ENCODE measurements around the gene RNF40.
A peak's percentile ranks its signal among the peaks of the same experiment; 100 is the strongest.

Gene RNF40

DNA sequence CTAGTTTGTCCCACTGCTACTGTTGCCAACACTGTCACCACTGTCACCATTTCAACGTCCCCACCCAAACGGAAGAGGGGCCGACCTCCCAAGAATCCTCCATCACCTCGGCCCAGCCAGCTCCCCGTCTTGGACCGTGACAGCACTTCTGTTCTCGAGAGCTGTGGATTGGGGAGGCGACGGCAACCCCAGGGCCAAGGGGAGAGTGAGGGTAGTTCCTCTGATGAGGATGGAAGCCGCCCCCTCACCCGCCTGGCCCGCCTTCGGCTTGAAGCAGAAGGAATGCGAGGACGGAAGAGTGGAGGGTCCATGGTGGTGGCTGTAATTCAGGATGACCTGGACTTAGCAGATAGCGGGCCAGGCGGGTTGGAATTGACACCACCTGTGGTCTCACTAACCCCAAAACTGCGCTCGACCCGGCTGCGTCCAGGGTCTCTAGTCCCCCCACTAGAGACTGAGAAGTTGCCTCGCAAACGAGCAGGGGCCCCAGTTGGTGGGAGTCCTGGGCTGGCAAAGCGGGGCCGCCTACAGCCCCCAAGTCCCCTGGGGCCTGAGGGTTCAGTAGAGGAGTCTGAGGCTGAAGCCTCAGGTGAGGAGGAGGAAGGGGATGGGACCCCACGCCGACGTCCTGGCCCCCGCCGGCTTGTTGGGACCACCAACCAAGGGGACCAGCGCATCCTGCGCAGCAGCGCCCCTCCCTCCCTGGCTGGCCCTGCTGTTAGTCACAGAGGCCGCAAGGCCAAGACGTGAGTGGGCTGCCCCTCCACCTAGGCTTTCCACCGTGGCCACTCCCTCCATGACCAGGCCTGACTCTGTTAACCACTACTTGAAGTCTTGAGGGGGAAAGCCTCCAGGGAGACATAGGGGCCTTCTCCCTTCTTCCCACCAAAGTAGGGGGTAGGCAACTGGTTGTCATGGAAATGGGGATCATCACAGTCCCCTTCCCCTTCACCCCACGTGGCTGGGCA is 22.9 kb upstream of the RNF40 start:
- DNase-seq = no peak
- in situ Hi-C loops (cut with HindIII; ENCODE audit: low pct_ligation_motif_present, low pct_unique_long_range_greater_than_20kb, low sequenced_read_pairs) = no loop called here

DNA sequence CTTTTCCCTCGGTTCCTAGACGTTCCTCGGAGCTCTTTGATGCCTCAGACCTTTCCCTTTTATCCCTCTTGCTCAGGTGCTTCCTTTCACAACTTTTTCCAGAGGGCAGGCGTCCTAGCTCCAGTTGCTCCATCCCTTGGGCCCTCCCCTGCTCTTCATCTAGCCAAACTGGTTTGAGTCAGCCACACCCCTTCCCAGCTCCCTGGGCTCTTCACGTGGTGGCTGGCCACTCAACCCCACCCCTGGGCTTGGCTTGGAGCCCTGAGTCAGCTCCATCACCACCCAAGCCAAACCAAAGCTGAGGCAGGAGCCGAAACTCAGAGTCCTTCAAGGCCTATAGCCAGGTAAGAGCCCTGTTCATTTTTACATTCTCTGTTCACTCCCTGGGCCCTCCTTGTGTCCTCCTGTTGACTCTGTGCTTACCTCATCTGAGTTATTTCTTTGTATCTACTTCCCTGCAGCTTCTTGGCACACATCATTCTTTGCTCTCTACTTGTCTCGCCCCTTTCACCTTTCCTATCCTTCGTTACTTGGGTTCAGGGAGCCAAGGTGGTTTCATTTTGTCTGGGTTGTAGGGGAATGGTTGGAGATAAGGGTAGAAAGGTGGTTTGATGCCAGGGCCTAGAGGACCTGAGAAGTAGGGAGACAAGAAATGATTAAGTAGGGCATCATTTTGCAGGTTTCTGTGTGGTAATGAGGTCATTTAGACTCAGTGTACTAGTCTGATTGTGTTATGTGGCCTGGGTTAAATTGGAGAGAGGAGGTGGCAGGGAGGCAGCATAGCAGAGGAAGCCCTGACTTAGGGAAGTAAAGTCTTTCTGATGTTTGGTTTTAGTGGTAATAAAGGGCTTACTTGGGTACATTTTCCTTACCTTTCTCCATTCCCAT is 21.5 kb upstream of the RNF40 start:
- in situ Hi-C loops (cut with HindIII; ENCODE audit: low pct_ligation_motif_present, low pct_unique_long_range_greater_than_20kb, low sequenced_read_pairs) = no loop called here
- peak; percentile 97 for DNase-seq

DNA sequence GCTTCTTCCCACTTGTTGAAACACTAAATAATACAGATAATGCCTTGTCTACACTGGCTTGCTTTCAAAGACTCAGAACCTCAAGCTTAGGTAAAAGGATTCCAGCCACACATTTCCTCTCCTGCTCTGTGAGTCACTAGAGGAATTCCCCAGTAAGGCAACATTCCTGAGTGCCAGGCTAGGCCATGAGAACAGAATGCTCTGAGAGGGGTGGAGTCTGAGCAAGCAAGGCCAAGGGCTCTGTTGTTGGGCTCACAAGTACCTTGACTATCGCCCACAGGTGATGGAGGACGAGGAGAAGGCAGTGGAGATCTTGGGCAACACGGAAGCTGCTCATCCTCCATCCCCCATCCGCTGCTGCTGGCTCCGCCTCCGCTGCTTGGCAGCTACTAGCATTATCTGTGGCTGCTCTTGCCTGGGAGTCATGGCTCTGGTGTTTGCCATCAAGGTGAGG is 20.6 kb upstream of the RNF40 start:
- in situ Hi-C loops (cut with HindIII; ENCODE audit: low pct_ligation_motif_present, low pct_unique_long_range_greater_than_20kb, low sequenced_read_pairs) = no loop called here
- DNase-seq = peak; percentile 98

DNA sequence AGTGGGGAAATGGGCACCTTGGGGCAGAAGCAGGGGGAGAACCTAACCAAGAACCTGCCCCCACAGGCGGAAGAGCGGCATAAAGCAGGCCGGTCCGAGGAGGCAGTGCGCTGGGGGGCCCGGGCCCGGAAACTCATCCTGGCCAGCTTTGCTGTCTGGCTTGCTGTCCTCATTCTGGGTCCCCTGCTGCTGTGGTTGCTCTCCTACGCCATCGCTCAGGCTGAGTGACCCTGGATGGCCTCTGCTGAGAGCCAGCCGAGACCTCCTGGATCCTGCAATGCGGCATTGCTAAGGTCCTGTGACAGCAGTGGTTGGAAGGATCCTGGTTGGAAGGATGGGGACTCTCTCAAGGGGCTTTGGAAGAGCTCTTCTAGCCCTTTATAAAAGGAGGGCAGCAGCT is 18.4 kb upstream of the RNF40 start:
- in situ Hi-C loops (cut with HindIII; ENCODE audit: low pct_ligation_motif_present, low pct_unique_long_range_greater_than_20kb, low sequenced_read_pairs) = no loop called here
- DNase-seq = no peak

DNA sequence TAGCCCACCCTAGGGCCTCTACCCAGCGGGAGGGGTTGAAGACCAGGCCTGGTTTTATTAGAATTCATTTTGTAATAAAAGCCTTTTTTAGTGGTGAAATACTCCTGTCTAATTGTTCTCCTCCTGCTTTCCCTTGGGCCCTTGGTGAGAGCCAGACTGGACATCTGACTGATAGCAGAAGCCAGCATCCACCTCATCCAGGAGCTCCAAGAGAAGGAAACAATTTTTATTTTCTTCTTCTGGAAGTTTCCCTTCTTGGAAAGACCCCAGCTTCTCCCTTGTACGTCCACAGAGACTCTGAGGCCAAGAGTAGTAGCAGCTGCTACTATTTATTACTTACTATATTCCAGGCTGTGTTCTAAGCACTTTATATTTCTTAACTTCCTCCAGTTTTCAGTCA is 17.9 kb upstream of the RNF40 start:
- DNase-seq = no peak
- in situ Hi-C loops (cut with HindIII; ENCODE audit: low pct_ligation_motif_present, low pct_unique_long_range_greater_than_20kb, low sequenced_read_pairs) = no loop called here

DNA sequence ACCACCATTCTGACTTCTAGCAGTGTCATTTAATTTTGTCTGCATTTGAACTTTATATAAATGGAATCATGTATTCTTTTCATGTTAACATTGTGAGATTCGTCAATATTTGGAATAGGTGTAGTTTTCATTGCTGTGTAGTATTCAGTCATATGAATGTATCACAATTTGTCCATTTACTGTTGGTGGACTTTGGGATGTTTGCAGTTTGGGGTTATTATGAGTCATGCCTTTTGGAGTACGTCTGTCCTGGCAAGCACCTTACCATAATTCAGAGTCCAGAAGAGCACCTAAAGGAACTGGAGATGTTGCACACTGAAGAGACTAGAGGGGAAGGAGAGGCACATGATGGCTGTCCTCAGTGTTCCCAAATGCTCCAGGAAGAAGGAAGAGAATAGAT is 17.0 kb upstream of the RNF40 start:
- no peak for DNase-seq
- in situ Hi-C loops (cut with HindIII; ENCODE audit: low pct_ligation_motif_present, low pct_unique_long_range_greater_than_20kb, low sequenced_read_pairs) = no loop called here

DNA sequence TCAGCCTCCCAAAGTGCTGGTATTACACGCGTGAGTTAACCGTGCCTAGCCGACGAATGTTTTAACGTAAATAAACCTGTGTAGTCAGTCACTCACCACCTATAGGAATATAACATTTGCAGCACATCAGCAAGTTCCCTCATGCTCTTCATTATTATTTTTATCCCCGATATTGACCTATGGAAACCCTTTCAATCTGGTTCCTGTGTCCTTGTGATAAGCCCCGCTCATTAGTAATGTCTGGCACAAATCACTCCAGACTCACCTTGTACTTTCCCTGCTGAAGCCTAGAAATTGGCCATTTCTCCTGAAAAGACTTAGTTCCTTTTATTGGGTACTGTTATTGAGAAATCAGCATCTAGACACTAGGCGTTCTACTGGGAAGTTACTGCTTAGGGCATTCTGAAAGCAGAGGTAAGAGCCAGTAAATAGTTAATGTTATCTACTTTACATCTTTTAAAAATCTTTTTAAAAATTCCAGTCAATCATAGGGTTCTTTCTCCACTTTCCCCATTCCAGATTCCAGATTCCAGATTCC is 15.4 kb upstream of the RNF40 start:
- in situ Hi-C loops (cut with HindIII; ENCODE audit: low pct_ligation_motif_present, low pct_unique_long_range_greater_than_20kb, low sequenced_read_pairs) = no loop called here

DNA sequence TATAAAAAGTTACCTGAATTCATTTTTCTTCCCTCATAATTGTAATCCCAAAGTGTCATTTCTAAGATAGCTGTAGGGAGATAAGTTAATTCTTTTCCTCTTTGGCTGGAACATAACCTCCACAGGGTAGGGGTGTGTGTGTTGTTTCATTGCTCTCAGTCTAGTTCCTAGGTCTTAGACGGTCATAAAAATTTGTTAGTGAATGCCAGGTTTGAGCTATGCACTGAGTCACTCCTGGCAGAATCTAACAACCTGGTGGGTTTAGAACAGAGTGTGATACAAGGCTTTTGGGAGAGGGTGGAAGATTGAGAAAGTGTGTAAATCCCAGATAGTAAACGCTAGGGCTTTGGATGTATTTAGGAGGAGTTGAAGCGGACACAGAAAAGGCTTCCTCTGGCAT is 14.8 kb upstream of the RNF40 start:
- DNase-seq = peak; percentile 72
- in situ Hi-C loops (cut with HindIII; ENCODE audit: low pct_ligation_motif_present, low pct_unique_long_range_greater_than_20kb, low sequenced_read_pairs) = no loop called here

More for the DNA sequence above, 15.4 kb upstream of the RNF40 start:
- DNase-seq = no peak

DNA sequence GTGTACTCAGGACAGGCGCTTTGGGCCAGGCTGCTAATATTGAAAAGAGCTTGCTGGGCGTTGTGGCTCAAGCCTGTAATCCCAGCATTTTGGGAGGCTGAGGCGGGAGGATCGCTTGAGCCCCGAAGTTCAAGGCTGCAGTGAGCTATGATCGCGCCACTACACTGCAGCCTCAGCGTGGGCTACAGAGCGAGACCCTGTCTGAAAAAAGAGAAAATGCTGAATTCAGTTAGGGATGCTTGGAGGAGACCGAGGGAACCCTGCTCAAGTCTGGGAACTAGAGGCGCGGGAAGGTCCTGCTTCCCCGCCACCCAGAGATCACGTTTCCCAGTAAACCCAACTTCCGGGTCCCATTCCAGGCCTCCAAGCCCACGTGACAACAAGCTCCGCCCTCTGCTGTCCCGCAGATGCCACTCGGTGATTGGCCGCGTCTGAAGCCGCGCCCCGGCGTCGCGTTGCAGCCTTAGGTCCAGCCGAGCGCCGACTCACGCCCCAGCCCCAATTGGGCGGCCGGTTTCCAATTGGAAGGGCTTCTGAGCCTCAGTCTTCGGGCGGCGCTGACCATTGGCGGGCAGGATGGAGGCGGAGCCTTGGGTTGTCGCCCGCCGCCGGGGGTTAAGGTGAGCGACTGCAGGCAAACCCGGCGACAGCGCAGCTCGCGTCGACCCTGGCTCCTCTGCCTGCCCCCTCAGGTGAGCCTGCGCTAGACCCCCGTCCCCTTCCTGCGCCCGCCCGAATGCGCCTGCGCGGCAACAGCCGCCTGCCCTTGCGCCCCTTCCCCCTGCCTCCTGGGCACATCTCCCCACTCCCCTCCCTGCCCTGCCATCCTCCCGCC is 14.1 kb upstream of the RNF40 start, which contains the start of gene PHKG2:
TSS of gene PHKG2 (plus strand) at position 627 of the 835 bp plus-strand sequence. CDS start 396 bp downstream, outside the sequence.
- in situ Hi-C loops (cut with HindIII; ENCODE audit: low pct_ligation_motif_present, low pct_unique_long_range_greater_than_20kb, low sequenced_read_pairs) = no loop called here
- DNase-seq = peak; percentile 100

DNA sequence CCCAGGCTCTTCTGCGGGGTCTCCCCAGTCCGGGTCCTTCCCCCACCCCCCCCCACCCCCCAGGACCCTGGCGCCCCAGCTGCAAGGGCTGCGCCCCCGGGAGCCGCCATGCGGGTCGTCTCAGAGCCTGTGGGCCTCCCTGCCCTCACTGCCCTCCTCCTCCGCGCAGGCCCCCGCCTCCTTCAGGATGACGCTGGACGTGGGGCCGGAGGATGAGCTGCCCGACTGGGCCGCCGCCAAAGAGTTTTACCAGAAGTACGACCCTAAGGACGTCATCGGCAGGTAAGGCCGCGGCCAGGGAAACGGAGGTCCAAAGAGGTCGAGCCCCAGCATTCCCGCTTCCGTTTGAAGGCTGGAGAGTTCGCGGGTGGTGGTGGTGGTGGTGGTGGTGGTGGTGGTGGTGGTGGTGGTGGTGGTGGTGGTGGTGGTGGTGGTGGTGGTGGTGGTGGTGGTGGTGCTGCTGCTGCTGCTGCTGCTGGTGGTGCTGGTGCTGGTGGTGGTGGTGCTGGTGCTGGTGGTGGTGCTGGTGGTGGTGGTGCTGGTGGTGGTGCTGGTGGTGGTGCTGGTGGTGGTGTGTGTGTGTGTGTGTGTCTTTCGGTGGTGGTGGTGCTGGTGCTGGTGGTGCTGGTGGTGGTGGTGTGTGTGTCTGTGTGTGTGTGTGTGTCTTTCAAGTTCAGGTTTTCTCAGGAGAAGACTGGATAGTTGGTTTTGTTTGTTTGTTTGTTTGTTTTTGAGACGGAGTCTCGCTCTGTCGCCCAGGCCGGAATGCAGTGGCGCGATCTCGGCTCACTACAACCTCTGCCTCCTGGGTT is 13.3 kb upstream of the RNF40 start:
- in situ Hi-C loops (cut with HindIII; ENCODE audit: low pct_ligation_motif_present, low pct_unique_long_range_greater_than_20kb, low sequenced_read_pairs) = no loop called here
- DNase-seq = peak; percentile 59

DNA sequence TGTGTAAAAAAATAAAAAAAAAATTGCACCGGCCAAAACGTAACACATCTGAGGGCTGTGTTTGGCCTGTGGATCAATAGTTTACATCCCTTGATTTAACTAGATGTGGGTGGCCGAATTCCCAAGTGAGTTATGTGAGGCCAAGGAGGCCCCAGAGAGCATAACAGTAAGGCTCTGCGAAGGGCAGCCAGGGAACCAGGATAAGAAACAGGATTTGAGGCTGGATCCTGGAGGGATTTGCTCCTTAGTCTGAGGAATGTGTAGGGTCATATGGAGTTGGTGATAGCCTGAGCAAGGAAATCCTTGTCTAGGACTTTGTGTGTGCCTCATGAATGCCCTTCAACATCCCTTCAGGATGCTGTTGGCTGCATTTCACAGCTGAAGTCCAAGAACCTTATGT is 11.9 kb upstream of the RNF40 start:
- in situ Hi-C loops (cut with HindIII; ENCODE audit: low pct_ligation_motif_present, low pct_unique_long_range_greater_than_20kb, low sequenced_read_pairs) = no loop called here
- no peak for DNase-seq

DNA sequence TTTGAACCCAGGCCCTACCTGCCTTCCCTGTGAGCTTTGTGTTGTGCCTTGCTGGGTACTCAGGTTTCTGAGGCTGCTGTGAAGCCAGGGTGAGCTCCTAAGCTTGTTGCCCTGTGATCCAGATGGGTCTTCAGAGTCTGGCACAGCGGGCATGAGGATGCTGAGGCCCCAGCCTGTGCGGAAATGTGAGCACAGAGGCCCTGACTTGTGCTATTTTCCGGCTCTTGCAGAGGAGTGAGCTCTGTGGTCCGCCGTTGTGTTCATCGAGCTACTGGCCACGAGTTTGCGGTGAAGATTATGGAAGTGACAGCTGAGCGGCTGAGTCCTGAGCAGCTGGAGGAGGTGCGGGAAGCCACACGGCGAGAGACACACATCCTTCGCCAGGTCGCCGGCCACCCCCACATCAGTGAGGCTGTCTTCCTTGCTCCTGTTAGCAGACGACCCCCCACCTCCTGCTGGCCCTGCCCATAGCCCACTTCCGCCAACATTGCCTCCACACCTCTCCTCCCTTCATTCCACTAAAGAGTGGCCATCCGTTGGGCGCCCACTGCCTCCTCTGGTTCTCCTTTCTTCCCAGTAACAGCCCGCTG is 11.2 kb upstream of the RNF40 start:
- DNase-seq = no peak
- in situ Hi-C loops (cut with HindIII; ENCODE audit: low pct_ligation_motif_present, low pct_unique_long_range_greater_than_20kb, low sequenced_read_pairs) = no loop called here

DNA sequence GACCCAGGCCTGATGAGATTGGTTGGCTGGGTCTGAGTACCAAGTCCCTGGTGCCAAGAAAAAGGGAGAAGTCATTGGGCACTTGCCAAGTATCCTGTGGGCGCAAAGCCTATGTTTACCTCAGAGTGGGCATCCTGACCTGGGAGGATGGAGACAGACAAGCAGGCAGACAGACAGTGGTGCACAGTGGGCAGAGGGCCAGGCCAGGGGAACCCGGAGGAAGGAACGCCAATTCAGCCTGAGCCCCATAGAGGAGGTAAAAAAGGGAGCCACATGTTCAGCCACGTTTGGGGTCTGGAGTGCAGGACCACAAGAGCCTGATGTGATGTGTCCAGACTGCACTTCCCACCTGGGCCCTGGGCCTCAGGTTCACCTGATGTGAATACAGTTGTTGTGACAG is 8.5 kb upstream of the RNF40 start:
- in situ Hi-C loops (cut with HindIII; ENCODE audit: low pct_ligation_motif_present, low pct_unique_long_range_greater_than_20kb, low sequenced_read_pairs) = no loop called here
- no peak for DNase-seq

DNA sequence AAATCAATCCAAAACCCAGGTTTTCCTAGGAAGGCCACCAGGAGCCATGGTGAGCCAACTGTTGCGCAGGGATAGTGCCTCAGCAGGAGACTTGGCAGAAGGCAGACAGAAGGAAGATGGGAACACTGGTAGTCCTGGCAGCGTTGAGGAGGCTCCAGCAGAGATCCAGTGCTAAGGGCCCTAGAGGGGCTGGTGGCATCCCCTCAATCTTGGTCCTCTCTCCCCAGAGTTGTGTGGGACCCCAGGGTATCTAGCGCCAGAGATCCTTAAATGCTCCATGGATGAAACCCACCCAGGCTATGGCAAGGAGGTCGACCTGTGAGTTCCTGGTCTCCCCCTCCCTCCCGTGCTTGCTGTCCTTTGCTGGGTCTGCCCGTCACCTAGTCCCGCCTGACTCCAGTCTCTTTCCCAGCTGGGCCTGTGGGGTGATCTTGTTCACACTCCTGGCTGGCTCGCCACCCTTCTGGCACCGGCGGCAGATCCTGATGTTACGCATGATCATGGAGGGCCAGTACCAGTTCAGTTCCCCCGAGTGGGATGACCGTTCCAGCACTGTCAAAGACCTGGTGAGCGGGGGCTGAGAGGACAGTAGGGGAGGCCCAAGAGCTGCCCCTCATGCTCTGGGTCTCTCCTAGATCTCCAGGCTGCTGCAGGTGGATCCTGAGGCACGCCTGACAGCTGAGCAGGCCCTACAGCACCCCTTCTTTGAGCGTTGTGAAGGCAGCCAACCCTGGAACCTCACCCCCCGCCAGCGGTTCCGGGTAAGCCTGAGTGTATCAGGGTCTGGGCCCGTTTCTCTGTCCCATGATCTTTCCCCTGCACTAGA is 6.0 kb upstream of the RNF40 start:
- in situ Hi-C loops (cut with HindIII; ENCODE audit: low pct_ligation_motif_present, low pct_unique_long_range_greater_than_20kb, low sequenced_read_pairs) = no loop called here
- DNase-seq = no peak

DNA sequence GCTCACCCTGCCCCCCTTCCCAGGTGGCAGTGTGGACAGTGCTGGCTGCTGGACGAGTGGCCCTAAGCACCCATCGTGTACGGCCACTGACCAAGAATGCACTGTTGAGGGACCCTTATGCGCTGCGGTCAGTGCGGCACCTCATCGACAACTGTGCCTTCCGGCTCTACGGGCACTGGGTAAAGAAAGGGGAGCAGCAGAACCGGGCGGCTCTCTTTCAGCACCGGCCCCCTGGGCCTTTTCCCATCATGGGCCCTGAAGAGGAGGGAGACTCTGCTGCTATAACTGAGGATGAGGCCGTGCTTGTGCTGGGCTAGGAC is 5.4 kb upstream of the RNF40 start:
- no peak for DNase-seq
- in situ Hi-C loops (cut with HindIII; ENCODE audit: low pct_ligation_motif_present, low pct_unique_long_range_greater_than_20kb, low sequenced_read_pairs) = no loop called here

DNA sequence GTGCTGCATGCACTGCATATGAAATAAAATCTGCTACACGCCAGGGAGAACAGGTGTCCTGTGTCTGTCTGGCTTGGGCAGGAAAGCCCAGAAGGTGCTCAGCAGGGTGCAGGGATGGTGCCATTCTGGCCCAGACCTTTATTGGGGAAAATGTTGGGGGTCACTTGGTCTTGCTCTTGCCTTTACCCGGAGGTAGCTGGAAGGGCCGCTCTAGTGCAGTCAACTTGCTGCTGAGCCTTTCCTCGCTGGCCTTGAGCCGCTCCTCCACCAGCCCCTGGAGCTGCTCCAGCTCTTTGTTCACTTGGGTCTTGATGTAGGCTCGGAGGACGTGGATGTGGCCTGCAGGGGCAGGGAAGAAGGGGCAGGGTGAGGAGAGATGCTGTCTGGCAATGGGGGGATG is 4.8 kb upstream of the RNF40 start:
- in situ Hi-C loops (cut with HindIII; ENCODE audit: low pct_ligation_motif_present, low pct_unique_long_range_greater_than_20kb, low sequenced_read_pairs) = no loop called here
- DNase-seq = no peak

Data from ACHN (cell line).